ENCODE measurements around the gene POSTN.

POSTN gene

DNA sequence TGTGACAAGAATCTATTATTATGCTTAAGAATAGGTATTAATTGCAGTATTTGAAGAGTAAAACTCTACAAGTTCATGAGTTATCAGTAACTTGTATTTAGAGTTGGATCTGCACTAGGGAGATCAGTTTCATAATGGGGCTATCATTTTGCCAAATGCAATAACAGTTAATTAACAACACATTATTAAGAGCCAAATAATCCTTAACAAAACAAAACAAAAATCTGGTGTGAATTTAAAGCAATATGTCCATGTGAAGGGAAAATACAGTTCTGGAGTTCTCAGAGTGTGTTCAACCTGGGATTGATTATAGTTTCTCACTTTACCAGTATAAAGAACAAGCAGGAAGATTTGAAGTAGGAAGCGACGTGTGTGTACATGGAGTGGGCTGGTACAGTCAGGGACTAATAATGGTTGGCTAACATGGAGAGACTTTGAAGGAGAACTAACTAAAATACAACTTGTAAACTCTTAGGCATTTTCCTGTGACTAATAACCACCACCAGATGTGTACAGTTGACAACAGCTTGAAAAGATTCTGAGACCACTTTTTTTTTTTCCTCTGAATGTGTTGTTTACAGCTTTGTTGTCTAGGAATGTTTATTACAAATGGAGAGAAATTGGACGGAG is 58.5 kb downstream of the POSTN start:
- Mint-ChIP-seq H3K4me1 (no peaks in the 10 kb centered on the region), H3K9me3 (peaks cover 4% of the 10 kb centered on the region), H3K36me3 (ENCODE audit: low read depth) (no peaks in the 10 kb centered on the region), H3K4me3 (no peak overlapping the region), H3K27ac (no peak overlapping the region), H3K27me3 (ENCODE audit: low read depth) (no peaks in the 10 kb centered on the region)
- TF ChIP-seq, protein P1, sequence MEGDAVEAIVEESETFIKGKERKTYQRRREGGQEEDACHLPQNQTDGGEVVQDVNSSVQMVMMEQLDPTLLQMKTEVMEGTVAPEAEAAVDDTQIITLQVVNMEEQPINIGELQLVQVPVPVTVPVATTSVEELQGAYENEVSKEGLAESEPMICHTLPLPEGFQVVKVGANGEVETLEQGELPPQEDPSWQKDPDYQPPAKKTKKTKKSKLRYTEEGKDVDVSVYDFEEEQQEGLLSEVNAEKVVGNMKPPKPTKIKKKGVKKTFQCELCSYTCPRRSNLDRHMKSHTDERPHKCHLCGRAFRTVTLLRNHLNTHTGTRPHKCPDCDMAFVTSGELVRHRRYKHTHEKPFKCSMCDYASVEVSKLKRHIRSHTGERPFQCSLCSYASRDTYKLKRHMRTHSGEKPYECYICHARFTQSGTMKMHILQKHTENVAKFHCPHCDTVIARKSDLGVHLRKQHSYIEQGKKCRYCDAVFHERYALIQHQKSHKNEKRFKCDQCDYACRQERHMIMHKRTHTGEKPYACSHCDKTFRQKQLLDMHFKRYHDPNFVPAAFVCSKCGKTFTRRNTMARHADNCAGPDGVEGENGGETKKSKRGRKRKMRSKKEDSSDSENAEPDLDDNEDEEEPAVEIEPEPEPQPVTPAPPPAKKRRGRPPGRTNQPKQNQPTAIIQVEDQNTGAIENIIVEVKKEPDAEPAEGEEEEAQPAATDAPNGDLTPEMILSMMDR (IDR thresholded peaks at IDR 0.05; ENCODE audit: unreplicated experiment in 3 of 3): no peak

DNA sequence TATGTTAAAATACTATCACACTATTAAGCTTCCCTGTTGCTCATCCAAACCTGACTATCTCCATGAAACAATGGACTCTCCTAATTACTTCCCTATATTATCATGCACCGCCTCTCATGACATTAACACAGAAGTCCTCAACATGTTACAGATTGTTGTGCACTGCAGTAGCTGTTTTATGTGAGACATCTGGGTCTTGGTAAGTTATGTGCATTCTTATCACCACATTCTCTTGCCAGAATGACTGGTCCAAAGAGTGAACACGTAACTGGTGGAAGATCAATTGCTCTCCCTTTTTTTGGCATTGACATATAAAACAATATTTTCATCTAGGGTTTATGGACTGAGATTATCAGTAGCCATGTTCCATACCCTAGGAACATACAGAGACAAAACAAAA is 59.4 kb downstream of the POSTN start:
- Mint-ChIP-seq H3K27ac (no peak overlapping the region), H3K4me3 (no peak overlapping the region), H3K36me3 (ENCODE audit: low read depth) (no peaks in the 10 kb centered on the region), H3K27me3 (ENCODE audit: low read depth) (no peaks in the 10 kb centered on the region), H3K9me3 (peaks cover 2% of the 10 kb centered on the region), H3K4me1 (no peaks in the 10 kb centered on the region)
- TF ChIP-seq, protein P1 (IDR thresholded peaks at IDR 0.05; ENCODE audit: unreplicated experiment in 3 of 3): no peak

DNA sequence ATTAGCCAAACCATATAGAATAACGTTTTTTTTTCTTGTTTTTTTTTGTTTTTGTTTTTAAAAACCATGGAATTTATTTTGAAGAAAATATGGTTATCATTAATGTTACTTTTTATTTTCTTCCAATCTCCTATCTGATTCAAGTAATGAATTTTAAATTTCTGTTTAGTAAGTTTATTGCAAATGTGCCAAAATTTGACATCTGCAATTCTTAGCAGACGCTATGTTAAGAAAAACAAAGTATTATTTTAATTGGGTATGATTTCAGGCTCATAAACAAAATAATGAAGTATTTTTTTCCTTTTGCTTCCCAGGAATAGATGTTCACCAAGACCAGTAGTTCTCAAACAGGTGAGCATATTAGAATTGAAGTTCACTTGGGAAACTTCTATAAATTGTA is 63.1 kb downstream of the POSTN start:
- Mint-ChIP-seq H3K36me3 (ENCODE audit: low read depth) (no peaks in the 10 kb centered on the region), H3K9me3 (peaks cover 13% of the 10 kb centered on the region), H3K27ac (no peak overlapping the region), H3K4me1 (no peaks in the 10 kb centered on the region), H3K4me3 (no peak overlapping the region), H3K27me3 (ENCODE audit: low read depth) (no peaks in the 10 kb centered on the region)
- TF ChIP-seq, protein P1 (IDR thresholded peaks at IDR 0.05; ENCODE audit: unreplicated experiment in 3 of 3): no peak

DNA sequence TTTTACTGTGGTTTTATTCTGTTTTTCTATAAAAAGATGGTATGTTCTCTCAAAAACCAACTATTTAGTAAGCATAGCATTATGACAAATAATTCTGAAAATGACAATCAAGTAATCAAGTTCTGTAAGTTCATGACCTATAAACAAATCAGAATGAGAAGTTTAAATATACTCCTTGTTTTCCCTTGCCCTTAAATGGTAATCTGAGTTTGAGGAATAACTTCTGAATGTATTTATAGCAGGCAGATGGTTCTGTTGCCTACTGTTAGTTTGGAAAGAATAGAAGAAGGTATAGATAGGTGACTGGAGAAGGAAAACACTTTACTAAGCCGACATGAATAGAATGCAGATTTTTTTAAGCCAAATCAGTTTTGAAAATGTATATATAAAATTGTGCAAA is 63.9 kb downstream of the POSTN start:
- Mint-ChIP-seq H3K27ac (no peak overlapping the region), H3K4me1 (no peaks in the 10 kb centered on the region), H3K27me3 (ENCODE audit: low read depth) (no peaks in the 10 kb centered on the region), H3K9me3 (peaks cover 16% of the 10 kb centered on the region), H3K4me3 (no peak overlapping the region), H3K36me3 (ENCODE audit: low read depth) (no peaks in the 10 kb centered on the region)
- TF ChIP-seq, protein P1 (IDR thresholded peaks at IDR 0.05; ENCODE audit: unreplicated experiment in 3 of 3): no peak

DNA sequence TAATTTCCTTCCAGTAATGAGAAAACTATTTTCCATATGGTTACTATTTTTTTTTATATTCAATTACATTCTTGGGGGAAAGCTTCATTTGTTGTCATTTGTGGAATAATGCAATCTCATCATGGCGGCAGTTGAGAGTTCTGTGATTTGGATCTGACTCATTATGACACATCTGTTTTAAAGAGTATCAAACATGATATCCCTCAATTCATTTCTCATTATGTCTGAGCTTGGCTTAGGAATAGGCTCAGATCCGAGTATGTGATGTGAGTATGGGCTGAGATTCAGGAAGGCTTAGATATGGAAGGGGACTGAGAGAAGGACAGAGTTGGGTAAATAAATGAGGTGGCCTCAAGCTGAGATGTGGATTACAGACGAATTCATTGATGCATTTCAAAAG is 64.4 kb downstream of the POSTN start:
- H3K9me3 Mint-ChIP-seq: peaks cover 16% of the 10 kb centered on the region

DNA sequence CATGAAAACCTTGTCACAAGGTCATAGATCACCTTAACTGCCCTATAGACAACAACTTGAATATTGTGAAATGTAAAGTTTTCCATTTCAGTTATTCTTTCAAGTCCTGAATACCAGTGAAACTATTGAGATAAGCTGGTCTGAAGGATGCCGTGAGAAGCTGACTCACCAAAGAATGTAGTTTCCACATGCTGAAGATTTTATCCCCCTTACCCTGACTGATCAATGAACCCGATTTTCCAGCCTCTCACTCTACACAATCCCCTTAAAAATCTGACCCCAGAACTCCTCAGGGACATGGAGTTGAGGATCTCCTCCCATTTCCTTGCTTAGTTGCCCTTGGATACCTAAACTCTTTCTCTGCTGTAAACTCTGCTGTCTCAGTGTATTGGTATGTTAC is 67.5 kb downstream of the POSTN start:
- H3K27ac Mint-ChIP-seq: no peak overlapping the region
- H3K9me3 Mint-ChIP-seq: peaks cover 16% of the 10 kb centered on the region
- peaks cover 6% of the 10 kb centered on the region for H3K4me1 Mint-ChIP-seq

More for the DNA sequence above, 64.4 kb downstream of the POSTN start:
- no peaks in the 10 kb centered on the region for H3K36me3 Mint-ChIP-seq (ENCODE audit: low read depth)
- H3K27ac Mint-ChIP-seq: no peak overlapping the region
- TF ChIP-seq, protein P1 (IDR thresholded peaks at IDR 0.05; ENCODE audit: unreplicated experiment in 3 of 3): no peak
- no peak overlapping the region for H3K4me3 Mint-ChIP-seq
- H3K27me3 Mint-ChIP-seq (ENCODE audit: low read depth): no peaks in the 10 kb centered on the region
- no peaks in the 10 kb centered on the region for H3K4me1 Mint-ChIP-seq

More for the DNA sequence above, 67.5 kb downstream of the POSTN start:
- Mint-ChIP-seq H3K4me3 (no peak overlapping the region), H3K36me3 (ENCODE audit: low read depth) (no peaks in the 10 kb centered on the region), H3K27me3 (ENCODE audit: low read depth) (no peaks in the 10 kb centered on the region)
- TF ChIP-seq, protein P1 (IDR thresholded peaks at IDR 0.05; ENCODE audit: unreplicated experiment in 3 of 3): no peak

Data from nephron (organoid).